PC-9 (cell line): Measurements from ENCODE around the gene SMPD3. TPM values are rescaled to one million over a fixed set of nuclear protein-coding genes. Genes with fewer than 3 reads are reported as not detected.

Source experiments
- BruUV-seq: library from RNA; stranded (reverse); fragments of 400-500 nt; replicated peaks from 2 replicates; lab custom pipeline; 2021; lab: Mats Ljungman, UMichigan
- CTCF ChIA-PET: fragments of 300-600 bp; sonication (Branson Sonifier 250); formaldehyde crosslinking; loops from one replicate; lab custom pipeline; 2022; ENCODE audit warnings: antibody characterized with exemption; lab: Charles Lee
- POLR2A ChIA-PET: fragments of 300-600 bp; sonication (Branson Sonifier 250); formaldehyde crosslinking; loops from one replicate; lab custom pipeline; 2022; ENCODE audit warnings: antibody characterized with exemption; ENCODE audit not compliant: unreplicated experiment; lab: Charles Lee
- DNase-seq, 2 experiments: peaks; one replicate each; pipeline versions ENCODE4 v3.0.0 to v3.0.0-alpha.2; 2015 to 2022; ENCODE audit warnings: mixed read lengths in 1 of 2
- H2AFZ ChIP-seq: fragments of 200-600 bp; sonication (generic); 2 replicates; pipeline ENCODE4 v1.8.1; 2017; ENCODE audit warnings: antibody characterized with exemption
- H3F3A ChIP-seq: fragments of 200-600 bp; sonication (generic); 2 replicates; pipeline ENCODE4 v1.8.1; 2017; ENCODE audit warnings: antibody characterized with exemption, mild to moderate bottlenecking, low read depth; ENCODE audit not compliant: insufficient read depth
- H3K27ac ChIP-seq: fragments of 200-600 bp; sonication (generic); 2 replicates; pipeline ENCODE4 v1.6.1; 2016; ENCODE audit warnings: mixed run types
- H3K27me3 ChIP-seq: fragments of 200-600 bp; sonication (generic); 2 replicates; pipeline ENCODE4 v1.6.1; 2016; ENCODE audit warnings: low read depth, mixed run types; ENCODE audit not compliant: insufficient read depth
- H3K36me3 ChIP-seq: fragments of 200-600 bp; sonication (generic); 2 replicates; pipeline ENCODE4 v1.6.1; 2016; ENCODE audit warnings: low read depth, mixed run types
- H3K4me1 ChIP-seq: fragments of 200-600 bp; sonication (generic); replicated peaks from 2 replicates; pipeline ENCODE4 v1.6.1; 2016; ENCODE audit warnings: mixed run types; ENCODE audit not compliant: insufficient read depth
- H3K4me2 ChIP-seq: fragments of 200-600 bp; sonication (generic); 2 replicates; pipeline ENCODE4 v1.6.1; 2017; ENCODE audit warnings: mixed run types
- H3K4me3 ChIP-seq: fragments of 200-600 bp; sonication (generic); 2 replicates; pipeline ENCODE4 v1.6.1; 2016; ENCODE audit warnings: mixed run types
- H3K79me2 ChIP-seq: fragments of 200-600 bp; sonication (generic); 2 replicates; pipeline ENCODE4 v1.6.1; 2017; ENCODE audit warnings: low read depth, mixed run types
- H3K9me2 ChIP-seq: fragments of 200-600 bp; sonication (generic); 2 replicates; pipeline ENCODE4 v1.8.1; 2017; ENCODE audit warnings: mild to moderate bottlenecking; ENCODE audit not compliant: insufficient read depth
- H3K9me3 ChIP-seq: fragments of 200-600 bp; sonication (generic); 2 replicates; pipeline ENCODE4 v1.8.1; 2016; ENCODE audit warnings: low read depth; ENCODE audit not compliant: insufficient read depth
- H4K20me1 ChIP-seq: fragments of 200-600 bp; sonication (generic); 2 replicates; pipeline ENCODE4 v1.8.1; 2017; ENCODE audit not compliant: insufficient read depth
- CTCF ChIP-seq: fragments of 200-600 bp; sonication (generic); conservative IDR thresholded peaks from 2 replicates; pipeline ENCODE4 v1.6.1; 2017; ENCODE audit warnings: mixed run types, antibody characterized with exemption, mild to moderate bottlenecking, moderate library complexity
- EZH2 ChIP-seq: fragments of 200-600 bp; sonication (generic); IDR thresholded peaks from 2 replicates; pipeline ENCODE4 v1.8.0; 2017; ENCODE audit warnings: antibody characterized with exemption, low read depth
- intact Hi-C: fragments of 100-400 bp; cut with micrococcal nuclease; formaldehyde crosslinking; loops from one replicate; pipeline ENCODE4 v1.10.0; 2022; ENCODE audit not compliant: unreplicated experiment
- total RNA-seq: library from RNA; stranded (reverse); gene quantifications from 2 replicates; pipeline ENCODE4 v1.2.3, GENCODE V29; 2021

The SMPD3 gene
- total RNA-seq, 1 experiment from 2014 or later, result 0.94 TPM

- no peaks in the 10 kb centered on the region for H3F3A ChIP-seq
These were observed 85.2 kb downstream of the SMPD3 start for GRCh38 chr16:68362947-68363657.

GRCh38 chr16:68362262-68362913 lies 85.9 kb downstream of the SMPD3 start:
- CTCF ChIA-PET, result interaction anchor here (0.5 kb wide), 1 partner anchor 321 kb away, joined by 6 read pairs; no protein-coding TSS in a partner anchor
- intact Hi-C loops, result no loop called here

More at GRCh38 chr16:68362947-68363657, 85.2 kb downstream of the SMPD3 start:
- H3K27ac ChIP-seq, result no peak overlapping the region
- intact Hi-C loops, result no loop called here
- H3K27me3 ChIP-seq, result no peaks in the 10 kb centered on the region
- H3K4me3 ChIP-seq, result no peak overlapping the region
- no peaks in the 10 kb centered on the region for H3K9me2 ChIP-seq
- no peaks in the 10 kb centered on the region for H3K4me1 ChIP-seq
- H3K79me2 ChIP-seq, result no peaks in the 10 kb centered on the region
- H4K20me1 ChIP-seq, result no peaks in the 10 kb centered on the region
- POLR2A ChIA-PET, result no interaction called here
- H3K9me3 ChIP-seq, result no peaks in the 10 kb centered on the region
- H3K36me3 ChIP-seq, result no peaks in the 10 kb centered on the region
- CTCF ChIA-PET, result no interaction called here
- TF ChIP-seq CTCF, result no peak
- no peak for DNase-seq
- no peak overlapping the region for H2AFZ ChIP-seq
- no TSS peak for BruUV-seq
- H3K4me2 ChIP-seq, result no peak overlapping the region

GRCh38 chr16:68361485-68361884 lies 86.8 kb downstream of the SMPD3 start:
- H3F3A ChIP-seq, result no peaks in the 10 kb centered on the region
- no peaks in the 10 kb centered on the region for H3K9me3 ChIP-seq
- no peaks in the 10 kb centered on the region for H3K27me3 ChIP-seq
- H3K4me3 ChIP-seq, result no peak overlapping the region
- H3K36me3 ChIP-seq, result no peaks in the 10 kb centered on the region
- DNase-seq, result no peak
- BruUV-seq, result no TSS peak
- no peaks in the 10 kb centered on the region for H4K20me1 ChIP-seq
- no peak overlapping the region for H3K27ac ChIP-seq
- H2AFZ ChIP-seq, result no peak overlapping the region
- POLR2A ChIA-PET, result no interaction called here
- CTCF ChIA-PET, result interaction anchor here (0.5 kb wide), 1 partner anchor 80 kb away, joined by 3 read pairs; no protein-coding TSS in a partner anchor
- no peak overlapping the region for H3K4me2 ChIP-seq
- intact Hi-C loops, result no loop called here
- no peak for TF ChIP-seq EZH2
- H3K4me1 ChIP-seq, result no peaks in the 10 kb centered on the region
- H3K9me2 ChIP-seq, result no peaks in the 10 kb centered on the region
- no peaks in the 10 kb centered on the region for H3K79me2 ChIP-seq

More at GRCh38 chr16:68362262-68362913, 85.9 kb downstream of the SMPD3 start:
- DNase-seq, result no peak
- Histone ChIP-seq H2AFZ (no peak overlapping the region), H3K4me3 (no peak overlapping the region), H3K9me2 (no peaks in the 10 kb centered on the region), H3F3A (no peaks in the 10 kb centered on the region), H3K36me3 (no peaks in the 10 kb centered on the region), H3K9me3 (no peaks in the 10 kb centered on the region), H3K27ac (no peak overlapping the region), H3K4me1 (no peaks in the 10 kb centered on the region), H3K4me2 (no peak overlapping the region), H3K27me3 (no peaks in the 10 kb centered on the region), H3K79me2 (no peaks in the 10 kb centered on the region), H4K20me1 (no peaks in the 10 kb centered on the region)
- POLR2A ChIA-PET, result no interaction called here
- BruUV-seq, result no TSS peak
- TF ChIP-seq EZH2, result no peak
- TF ChIP-seq CTCF, result no peak
